Adrenal gland (tissue), 12 donors: ENCODE data around the gene CUX1. TPM values are rescaled to one million over a fixed set of nuclear protein-coding genes. Genes with fewer than 3 reads are reported as not detected.

ENCODE experiments used
- DNase-seq, 7 donors: peaks; one replicate each; pipeline ENCODE4 v3.0.0-alpha.2; 2019 to 2020
- H3K27ac ChIP-seq, 5 donors: fragments of 200-600 bp; sonication (generic) in 4 of 5; 1 replicate in 3 of 5; 2 replicates in 2 of 5; pipeline versions ENCODE4 v1.5.1 to v1.8.0; 2016 to 2020; ENCODE audit warnings: mild to moderate bottlenecking in 1 of 5
- H3K27me3 ChIP-seq: fragments of 200-600 bp; 2 replicates; pipeline ENCODE4 v1.8.0; 2021
- H3K36me3 ChIP-seq, 2 donors: fragments of 200-600 bp; replicated peaks in 1 of 2; 1 replicate in 1 of 2; 2 replicates in 1 of 2; pipeline versions ENCODE4 v1.5.1 to v1.8.0; 2018 to 2022
- H3K4me1 ChIP-seq, 2 donors: fragments of 200-600 bp; replicated peaks in 1 of 2; 1 replicate in 1 of 2; 2 replicates in 1 of 2; pipeline versions ENCODE4 v1.5.1 to v1.8.0; 2018 to 2021
- H3K4me3 ChIP-seq, 4 donors: fragments of 200-600 bp; sonication (generic) in 3 of 4; one replicate each; pipeline ENCODE4 v1.5.1; 2016 to 2018
- H3K9me3 ChIP-seq, 3 donors: fragments of 200-600 bp; sonication (generic) in 1 of 3; replicated peaks in 1 of 3; 1 replicate in 2 of 3; 2 replicates in 1 of 3; pipeline versions ENCODE4 v1.5.1 to v1.8.0; 2016 to 2021
- POLR2A ChIP-seq, 2 donors: fragments of 450-650 bp; IDR thresholded peaks; one replicate each; pipeline ENCODE4 v1.6.1; 2017; ENCODE audit warnings: antibody characterized with exemption in 2 of 2, mild to moderate bottlenecking in 2 of 2, moderate library complexity in 1 of 2
- WGBS, 4 donors: extraction: QIAGEN DNeasy Blood & Tissue Kit in 2 of 4; methylation state at CpG; one replicate each; pipeline versions ENCODE4 v1.1.5 to v1.1.7; 2013 to 2017; 5-methylcytosine and 5-hydroxymethylcytosine counted together
- intact Hi-C, 2 donors: fragments of 100-400 bp; cut with DNase I; formaldehyde crosslinking; loops; one replicate each; pipeline versions ENCODE4 v1.14.1 to v1.15.0; 2022 to 2023
- polyA plus RNA-seq, 3 donors: library from polyadenylated mRNA; stranded (reverse); fragments of 200-250 nt in 2 of 3; fragments of 350-450 nt in 1 of 3; fragmentation: Illumina TruSeq in 1 of 3; extraction: RNeasy Lipid Tissue Mini Kit (QIAGEN cat#74804) in 1 of 3; gene quantifications; one replicate each; pipeline ENCODE4 v1.2.3, GENCODE V29; 2013 to 2014
- total RNA-seq, 9 donors: library from RNA; depleted of rRNA in 4 of 9; stranded (reverse); fragments of >200 nt in 4 of 9; fragments of 120-200 nt in 1 of 9; fragmentation: NEBNext Ultra II Directional in 1 of 9; extraction: Animal tissue kit (Norgen Biotek cat#: 25700) in 1 of 9; gene quantifications; one replicate each; pipeline versions ENCODE4 v1.1.0 to v1.2.4, GENCODE V29; 2013 to 2023
- TF ChIP-seq, protein P1 (sequence below), 6 experiments: fragments of 450-650 bp in 4 of 6; fragments of 200-600 bp in 2 of 6; sonication (generic) in 1 of 6; IDR thresholded peaks; 1 replicate in 5 of 6; 2 replicates in 1 of 6; pipeline versions ENCODE4 v1.5.1 to v1.8.0; 2016 to 2021; ENCODE audit warnings: antibody characterized with exemption in 6 of 6, mild to moderate bottlenecking in 2 of 6, moderate library complexity in 1 of 6
- donor health status: healthy with polysubstance abuse.
- donor health status: Bipolar disorder and iron deficiency.
- donor health status: DM: yes; HTN: yes; CAD: no.
- donor health status: DM: no; HTN: no; CAD: no.
- donor health status: DM: no; HTN: no; CAD: no.
- donor health status: DM: yes; HTN: yes; CAD: no.

The CUX1 gene
- total and polyA plus RNA-seq, 12 donors = 17.2 to 72.6 (median 58.3) TPM

DNA sequence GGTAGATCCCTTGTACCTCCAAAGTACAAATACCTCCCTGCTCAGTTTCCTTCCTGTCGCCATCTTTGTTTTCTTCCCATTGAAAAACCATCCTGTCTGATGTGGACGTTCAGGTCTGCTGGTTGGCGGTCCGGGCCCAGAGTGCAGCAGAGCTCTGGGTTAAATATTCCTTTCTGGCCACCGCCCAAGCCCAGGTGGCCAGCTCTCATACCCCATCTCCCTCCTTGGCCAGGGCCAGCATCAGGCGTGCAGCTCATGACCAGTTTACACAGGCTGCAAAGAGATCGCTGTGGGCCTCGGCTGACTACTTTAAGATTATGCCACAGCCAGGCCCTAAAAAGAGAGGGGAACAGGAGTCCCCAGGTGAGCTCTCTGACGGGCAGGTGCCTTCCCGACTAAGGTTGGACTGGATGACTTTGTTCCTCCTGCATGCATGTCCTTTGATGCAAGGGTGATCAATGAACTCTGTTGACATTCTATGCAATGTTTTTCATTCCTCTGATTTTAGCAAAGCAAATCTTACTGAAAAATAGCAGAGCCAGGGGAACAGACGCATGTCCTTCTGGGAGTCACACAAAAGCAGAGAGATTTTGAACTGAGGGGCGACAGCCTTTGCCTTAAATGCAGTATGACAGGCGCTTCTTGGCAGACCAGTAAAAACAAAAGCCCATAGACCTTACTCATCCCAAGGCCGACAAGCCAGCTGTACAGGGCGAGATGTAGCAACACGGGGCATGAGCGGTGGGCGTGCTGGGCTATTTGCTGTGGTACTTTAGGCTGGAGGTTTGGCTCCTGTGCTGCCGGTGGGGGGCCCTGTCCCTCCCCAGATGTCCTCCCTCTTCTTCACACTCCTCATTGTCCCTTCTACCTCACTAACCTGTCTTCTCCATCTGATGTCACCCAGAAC is 435.9 kb downstream of the CUX1 start:
- Histone ChIP-seq H3K9me3 (no peaks in the 10 kb centered on the region), H3K36me3 (peaks cover 0 to 6% of the 10 kb centered on the region in 2 donors), H3K4me3 (no peak overlapping the region), H3K4me1 (no peaks in the 10 kb centered on the region), H3K27ac (no peak overlapping the region), H3K27me3 (no peaks in the 10 kb centered on the region)
- intact Hi-C loops = no loop called here
- no peak for DNase-seq
- 90 to 95% (median 94%) methylated on average over 19 of the region's 19 CpGs for WGBS, 4 donors
- TF ChIP-seq, protein P1, sequence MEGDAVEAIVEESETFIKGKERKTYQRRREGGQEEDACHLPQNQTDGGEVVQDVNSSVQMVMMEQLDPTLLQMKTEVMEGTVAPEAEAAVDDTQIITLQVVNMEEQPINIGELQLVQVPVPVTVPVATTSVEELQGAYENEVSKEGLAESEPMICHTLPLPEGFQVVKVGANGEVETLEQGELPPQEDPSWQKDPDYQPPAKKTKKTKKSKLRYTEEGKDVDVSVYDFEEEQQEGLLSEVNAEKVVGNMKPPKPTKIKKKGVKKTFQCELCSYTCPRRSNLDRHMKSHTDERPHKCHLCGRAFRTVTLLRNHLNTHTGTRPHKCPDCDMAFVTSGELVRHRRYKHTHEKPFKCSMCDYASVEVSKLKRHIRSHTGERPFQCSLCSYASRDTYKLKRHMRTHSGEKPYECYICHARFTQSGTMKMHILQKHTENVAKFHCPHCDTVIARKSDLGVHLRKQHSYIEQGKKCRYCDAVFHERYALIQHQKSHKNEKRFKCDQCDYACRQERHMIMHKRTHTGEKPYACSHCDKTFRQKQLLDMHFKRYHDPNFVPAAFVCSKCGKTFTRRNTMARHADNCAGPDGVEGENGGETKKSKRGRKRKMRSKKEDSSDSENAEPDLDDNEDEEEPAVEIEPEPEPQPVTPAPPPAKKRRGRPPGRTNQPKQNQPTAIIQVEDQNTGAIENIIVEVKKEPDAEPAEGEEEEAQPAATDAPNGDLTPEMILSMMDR (IDR thresholded peaks at IDR 0.05) = no peak
- no peak for TF ChIP-seq POLR2A (IDR thresholded peaks at IDR 0.05)

DNA sequence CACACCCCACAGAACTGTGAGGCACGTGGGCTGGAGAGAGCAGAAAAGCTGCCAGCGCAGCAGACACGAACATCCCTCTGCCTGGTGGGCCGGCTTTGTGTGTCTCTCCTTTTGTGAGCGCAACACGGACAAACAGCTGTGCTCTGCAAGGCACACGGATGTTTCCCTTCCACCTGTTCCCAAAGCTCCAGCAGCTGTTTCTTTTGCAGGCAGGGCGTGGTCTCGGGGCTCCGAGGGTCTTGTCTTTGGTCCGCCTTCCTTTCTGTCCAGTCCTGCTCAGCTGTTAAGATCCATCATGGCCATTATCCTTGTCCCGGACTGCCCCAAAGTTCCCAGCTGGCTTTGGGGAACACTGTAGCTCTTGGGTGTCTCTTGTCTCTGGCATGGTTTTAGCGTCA is 436.5 kb downstream of the CUX1 start:
- Histone ChIP-seq H3K36me3 (peaks cover 0 to 6% of the 10 kb centered on the region in 2 donors), H3K4me1 (no peaks in the 10 kb centered on the region), H3K9me3 (no peaks in the 10 kb centered on the region), H3K27me3 (no peaks in the 10 kb centered on the region), H3K4me3 (no peak overlapping the region), H3K27ac (no peak overlapping the region)
- intact Hi-C loops = no loop called here
- WGBS, 4 donors = 91 to 97% (median 94%) methylated on average over 13 of the region's 13 CpGs
- no peak for DNase-seq
- TF ChIP-seq, protein P1 (IDR thresholded peaks at IDR 0.05) = no peak
- no peak for TF ChIP-seq POLR2A (IDR thresholded peaks at IDR 0.05)

DNA sequence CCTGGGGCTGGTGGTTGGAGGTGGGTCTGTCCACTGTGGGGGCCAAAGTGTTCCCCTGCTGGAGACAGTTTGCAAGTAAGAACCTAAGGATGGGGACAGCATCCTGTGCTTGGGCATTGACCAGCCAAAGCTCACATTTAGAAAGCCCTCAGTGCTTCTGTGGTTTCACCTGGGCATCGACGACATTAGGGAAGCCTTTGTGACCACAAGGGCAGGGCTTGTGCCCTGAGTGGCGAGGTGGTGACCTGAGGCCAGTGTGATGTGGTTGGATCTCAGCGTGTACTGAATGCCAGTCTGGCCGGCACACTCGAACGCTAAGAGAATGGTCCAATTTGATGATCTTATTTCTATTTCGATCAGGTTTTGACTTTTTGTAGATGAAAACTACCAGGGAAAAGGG is 437.1 kb downstream of the CUX1 start:
- H3K4me3 ChIP-seq = no peak overlapping the region
- peaks cover 0 to under 1% of the 10 kb centered on the region in 2 donors for H3K36me3 ChIP-seq
- H3K27me3 ChIP-seq = no peaks in the 10 kb centered on the region
- intact Hi-C loops = no loop called here
- no peak overlapping the region for H3K27ac ChIP-seq
- H3K4me1 ChIP-seq = no peaks in the 10 kb centered on the region
- DNase-seq = no peak
- no peaks in the 10 kb centered on the region for H3K9me3 ChIP-seq
- TF ChIP-seq, protein P1 (IDR thresholded peaks at IDR 0.05) = no peak
- TF ChIP-seq POLR2A (IDR thresholded peaks at IDR 0.05) = no peak
- 87 to 99% (median 92%) methylated on average over 8 of the region's 8 CpGs for WGBS, 4 donors

DNA sequence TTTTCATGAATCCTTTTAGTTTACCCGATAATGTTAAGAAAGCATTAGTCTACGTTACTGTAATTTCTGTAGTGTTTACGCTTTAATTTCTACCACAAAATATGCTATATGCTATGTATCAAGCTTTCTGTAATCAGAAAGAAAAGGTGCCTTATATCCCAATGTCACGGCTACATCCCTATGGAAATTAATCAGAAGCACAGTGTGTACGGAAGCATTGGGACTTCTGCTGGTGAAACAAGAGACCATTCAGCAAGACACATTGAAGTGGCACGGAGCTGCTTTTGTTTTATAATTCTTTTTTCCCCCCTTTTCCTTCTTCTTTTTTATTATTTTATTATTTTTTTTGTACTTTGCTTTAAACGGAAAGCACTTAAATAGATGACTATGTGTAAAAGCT is 438.1 kb downstream of the CUX1 start:
- TF ChIP-seq, protein P1 (IDR thresholded peaks at IDR 0.05) = no peak
- Histone ChIP-seq H3K9me3 (no peaks in the 10 kb centered on the region), H3K27me3 (no peaks in the 10 kb centered on the region), H3K4me1 (no peaks in the 10 kb centered on the region), H3K4me3 (no peak overlapping the region), H3K36me3 (no peaks in the 10 kb centered on the region), H3K27ac (no peak overlapping the region)
- intact Hi-C loops = no loop called here
- no peak for DNase-seq
- WGBS, 4 donors = 93 to 98% (median 94%) methylated on average over 7 of the region's 7 CpGs
